ENCODE data around the gene SEMA6C.

DNA sequence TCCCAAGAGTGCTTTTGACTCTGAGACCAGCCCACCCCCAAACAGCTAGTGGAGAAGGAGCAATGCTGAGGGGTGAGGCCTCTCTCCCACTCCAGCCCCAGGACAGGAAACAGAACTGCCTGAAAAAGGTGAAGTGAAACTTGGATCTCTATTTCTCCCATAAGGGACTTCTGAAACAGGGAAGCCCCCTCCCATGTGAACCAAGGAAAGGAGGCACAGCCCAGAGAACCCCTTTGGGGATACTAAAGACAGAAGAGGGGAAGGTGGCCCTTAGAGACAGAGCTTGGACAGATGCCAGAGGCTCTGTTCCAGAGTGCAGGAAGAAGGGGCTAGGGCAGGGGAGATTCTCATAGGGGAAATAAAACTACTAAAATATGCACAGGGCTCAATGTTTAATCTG lies 12.9 kb upstream of the SEMA6C start:
- TF ChIP-seq, protein P1, sequence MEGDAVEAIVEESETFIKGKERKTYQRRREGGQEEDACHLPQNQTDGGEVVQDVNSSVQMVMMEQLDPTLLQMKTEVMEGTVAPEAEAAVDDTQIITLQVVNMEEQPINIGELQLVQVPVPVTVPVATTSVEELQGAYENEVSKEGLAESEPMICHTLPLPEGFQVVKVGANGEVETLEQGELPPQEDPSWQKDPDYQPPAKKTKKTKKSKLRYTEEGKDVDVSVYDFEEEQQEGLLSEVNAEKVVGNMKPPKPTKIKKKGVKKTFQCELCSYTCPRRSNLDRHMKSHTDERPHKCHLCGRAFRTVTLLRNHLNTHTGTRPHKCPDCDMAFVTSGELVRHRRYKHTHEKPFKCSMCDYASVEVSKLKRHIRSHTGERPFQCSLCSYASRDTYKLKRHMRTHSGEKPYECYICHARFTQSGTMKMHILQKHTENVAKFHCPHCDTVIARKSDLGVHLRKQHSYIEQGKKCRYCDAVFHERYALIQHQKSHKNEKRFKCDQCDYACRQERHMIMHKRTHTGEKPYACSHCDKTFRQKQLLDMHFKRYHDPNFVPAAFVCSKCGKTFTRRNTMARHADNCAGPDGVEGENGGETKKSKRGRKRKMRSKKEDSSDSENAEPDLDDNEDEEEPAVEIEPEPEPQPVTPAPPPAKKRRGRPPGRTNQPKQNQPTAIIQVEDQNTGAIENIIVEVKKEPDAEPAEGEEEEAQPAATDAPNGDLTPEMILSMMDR (IDR thresholded peaks at IDR 0.05; ENCODE audit: low read depth, low read length), result no peak
- TF ChIP-seq EZH2phosphoT487 (IDR thresholded peaks at IDR 0.05; ENCODE audit: low read depth), result no peak

Data from OCI-LY3 (cell line).